H1 (cell line): ENCODE results near the gene NCBP2. TPM values are rescaled to one million over a fixed set of nuclear protein-coding genes. Genes with fewer than 3 reads are reported as not detected.

Experiments
- CHD1 ChIP-seq: IDR thresholded peaks from 2 replicates; pipeline ENCODE4 v1.6.1; 2012; ENCODE audit warnings: low read depth, low read length, improper control_type of control experiment
- CHD7 ChIP-seq: fragments of 300-600 bp; sonication (generic); IDR thresholded peaks from 2 replicates; pipeline ENCODE4 v1.7.1; 2012; ENCODE audit warnings: low read length, moderate library complexity, mild to moderate bottlenecking, inconsistent platforms; ENCODE audit not compliant: insufficient replicate concordance
- EGR1 ChIP-seq: IDR thresholded peaks from 2 replicates; pipeline ENCODE4 v1.6.1; 2011; ENCODE audit warnings: low read depth, low read length, borderline replicate concordance
- NANOG ChIP-seq: IDR thresholded peaks from 2 replicates; pipeline ENCODE4 v1.6.1; 2011; ENCODE audit warnings: low read length, low read depth, mild to moderate bottlenecking, inconsistent platforms; ENCODE audit not compliant: insufficient read depth, poor library complexity, severe bottlenecking
- NRF1 ChIP-seq: IDR thresholded peaks from 2 replicates; pipeline ENCODE4 v1.6.1; 2011; ENCODE audit warnings: mild to moderate bottlenecking, low read depth, low read length, improper control_type of control experiment
- RAD21 ChIP-seq, 2 experiments: IDR thresholded peaks in 1 of 2; conservative IDR thresholded peaks in 1 of 2; 2 replicates each; pipeline ENCODE4 v1.6.1; 2011; ENCODE audit warnings: low read depth in 2 of 2, low read length in 2 of 2, improper control_type of control experiment in 1 of 2, inconsistent platforms in 1 of 2, mild to moderate bottlenecking in 1 of 2, moderate library complexity in 1 of 2
- SP1 ChIP-seq: IDR thresholded peaks from 2 replicates; pipeline ENCODE4 v1.6.1; 2011; ENCODE audit warnings: low read depth, low read length
- TBP ChIP-seq: IDR thresholded peaks from 2 replicates; pipeline ENCODE4 v1.6.1; 2011; ENCODE audit warnings: low read depth, low read length, improper control_type of control experiment
- TCF12 ChIP-seq: IDR thresholded peaks from 2 replicates; pipeline ENCODE4 v1.6.1; 2011; ENCODE audit warnings: low read depth, mild to moderate bottlenecking, low read length
- TEAD4 ChIP-seq: IDR thresholded peaks from 2 replicates; pipeline ENCODE4 v1.6.1; 2012; ENCODE audit warnings: low read depth, low read length, inconsistent platforms, mixed read lengths
- polyA plus RNA-seq, 7 experiments: library from polyadenylated mRNA; depleted of rRNA in 3 of 7; stranded (reverse) in 5 of 7; unstranded in 2 of 7; fragments of >200 nt in 5 of 7; fragments of 200-250 nt in 2 of 7; gene quantifications; 1 replicate in 5 of 7; 2 replicates in 1 of 7; 4 replicates in 1 of 7; pipeline versions ENCODE4 v1.2.1 to v1.2.3, GENCODE V29; 2011 to 2013; ENCODE audit warnings: missing spikeins in 2 of 7, mixed read lengths in 2 of 7
- total RNA-seq: library from RNA; stranded (reverse); fragmentation: NEBNext Ultra II Directional; extraction: Animal tissue kit (Norgen Biotek cat#: 25700); gene quantifications from 2 replicates; pipeline ENCODE4 v1.2.1, GENCODE V29; 2021

NCBP2 gene
- total and polyA plus RNA-seq, 2 of the 8 experiments (the other 6 are each of a cell fraction or from before 2014, with no cell fraction given) = 34.1 to 100 TPM

- TF ChIP-seq CHD7 (no peak), TBP (no peak), SP1 (no peak), NANOG (no peak), RAD21 (IDR thresholded peaks at IDR 0.05 in 1 of 2, conservative IDR thresholded peaks at IDR 0.05 in 1 of 2; ENCODE audit: low read depth in 2 of 2, low read length in 2 of 2) (peak; percentile 50 to 83), TEAD4 (no peak), TCF12 (no peak), EGR1 (no peak), CHD1 (no peak), NRF1 (no peak)
These were observed 27.6 kb upstream of the NCBP2 start (continued) for GRCh38 chr3:196969660-196970546.
